Measurements from ENCODE around the gene SLF1. TPM values are rescaled to one million over a fixed set of nuclear protein-coding genes. Genes with fewer than 3 reads are reported as not detected.

Gene SLF1
- total and polyA plus RNA-seq, 2 experiments from 2014 or later, result 36.3 to 43.8 TPM

DNA sequence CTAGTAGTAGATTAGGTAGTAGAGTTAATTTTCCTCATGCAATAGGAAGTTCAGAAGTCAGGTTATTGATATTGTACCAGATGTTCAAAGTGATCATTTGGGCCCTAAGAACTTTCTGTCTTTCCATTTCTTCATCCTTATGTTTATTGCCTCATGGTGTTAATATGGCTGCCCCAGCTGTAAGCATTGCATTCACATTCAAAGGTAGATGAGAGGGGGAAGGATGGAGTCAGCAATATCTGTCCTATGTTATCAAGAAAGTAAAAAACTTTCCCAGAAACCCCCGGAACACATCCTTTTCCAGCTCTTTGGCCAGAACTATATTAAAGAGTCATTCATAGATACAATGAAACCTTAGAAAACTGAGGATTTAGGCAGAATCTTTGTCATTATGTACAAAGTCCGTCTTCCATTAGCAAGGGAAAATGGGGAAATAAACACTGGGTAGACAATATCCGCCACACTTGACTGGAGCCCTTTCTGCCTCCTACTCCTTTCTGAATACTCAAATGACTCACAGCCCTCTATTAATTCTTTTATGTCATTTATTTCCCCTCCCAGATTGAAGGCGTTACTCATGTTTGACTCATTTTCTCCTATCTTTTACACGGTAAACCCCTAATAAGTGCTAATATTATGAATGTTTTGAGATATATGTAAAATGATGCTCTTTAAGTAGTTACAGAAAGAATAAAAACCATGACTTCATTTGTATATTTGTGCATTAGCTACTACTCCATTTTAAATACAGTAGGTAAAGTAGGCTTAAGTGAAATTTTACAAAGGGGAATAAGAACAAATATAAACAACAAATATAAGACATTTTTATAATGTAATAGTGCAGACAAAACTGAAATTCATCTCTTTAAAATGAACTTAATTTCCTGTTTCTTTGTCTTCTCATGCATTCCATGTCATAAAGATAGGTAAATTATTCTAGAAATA, 127.6 kb downstream of the SLF1 start:
- H3K4me2 ChIP-seq, result no peak overlapping the region
- H3K27me3 Mint-ChIP-seq (ENCODE audit: insufficient read depth, low read depth, poor library complexity), result peaks cover 7% of the 10 kb centered on the region
- no peaks in the 10 kb centered on the region for H3K36me3 Mint-ChIP-seq (ENCODE audit: low read depth)
- H3K79me2 ChIP-seq (replicated peaks; ENCODE audit: insufficient read depth), result no peaks in the 10 kb centered on the region
- no peak overlapping the region for H3K4me3 Mint-ChIP-seq
- no peaks in the 10 kb centered on the region for H4K20me1 ChIP-seq (replicated peaks; ENCODE audit: insufficient read depth)
- no peak overlapping the region for H3K27ac Mint-ChIP-seq
- no peaks in the 10 kb centered on the region for H3K36me3 ChIP-seq (ENCODE audit: insufficient read depth)
- H3F3A ChIP-seq (replicated peaks; ENCODE audit: low read depth), result no peaks in the 10 kb centered on the region
- H3K4me1 ChIP-seq (ENCODE audit: insufficient read depth), result no peaks in the 10 kb centered on the region
- no peak overlapping the region for H2AFZ ChIP-seq
- ATAC-seq (no peak), DNase-seq (ENCODE audit: low spot score) (no peak)
- no peaks in the 10 kb centered on the region; the same call in 1 of the 2 replicates for H3K9me2 ChIP-seq (ENCODE audit: insufficient read depth)
- H3K4me3 ChIP-seq, result no peak overlapping the region
- no peaks in the 10 kb centered on the region for H3K9me3 Mint-ChIP-seq
- H3K27me3 ChIP-seq (ENCODE audit: insufficient read depth), result no peaks in the 10 kb centered on the region
- no peak overlapping the region for H3K27ac ChIP-seq (ENCODE audit: low read depth)
- TF ChIP-seq CREB1 (CRISPR knock-in tag; IDR thresholded peaks at IDR 0.05; ENCODE audit: low read depth) (no peak), REST (IDR thresholded peaks at IDR 0.05; ENCODE audit: unreplicated experiment) (no peak), ETS1 (IDR thresholded peaks at IDR 0.05) (no peak), EZH2 (IDR thresholded peaks at IDR 0.05; ENCODE audit: low read depth, unreplicated experiment) (no peak), EZH2phosphoT487 (IDR thresholded peaks at IDR 0.05; ENCODE audit: unreplicated experiment) (no peak), POLR2AphosphoS5 (IDR thresholded peaks at IDR 0.05; ENCODE audit: low read depth) (no peak), ZNF331 (CRISPR knock-in tag; IDR thresholded peaks at IDR 0.05; ENCODE audit: low read depth) (no peak), NANOG (IDR thresholded peaks at IDR 0.05; ENCODE audit: borderline replicate concordance) (no peak), STAT1 (IDR thresholded peaks at IDR 0.05; ENCODE audit: unreplicated experiment) (no peak), JUNB (IDR thresholded peaks at IDR 0.05; ENCODE audit: unreplicated experiment) (no peak), ZNF114 (CRISPR knock-in tag; IDR thresholded peaks at IDR 0.05) (no peak)
- TF ChIP-seq, protein P1, sequence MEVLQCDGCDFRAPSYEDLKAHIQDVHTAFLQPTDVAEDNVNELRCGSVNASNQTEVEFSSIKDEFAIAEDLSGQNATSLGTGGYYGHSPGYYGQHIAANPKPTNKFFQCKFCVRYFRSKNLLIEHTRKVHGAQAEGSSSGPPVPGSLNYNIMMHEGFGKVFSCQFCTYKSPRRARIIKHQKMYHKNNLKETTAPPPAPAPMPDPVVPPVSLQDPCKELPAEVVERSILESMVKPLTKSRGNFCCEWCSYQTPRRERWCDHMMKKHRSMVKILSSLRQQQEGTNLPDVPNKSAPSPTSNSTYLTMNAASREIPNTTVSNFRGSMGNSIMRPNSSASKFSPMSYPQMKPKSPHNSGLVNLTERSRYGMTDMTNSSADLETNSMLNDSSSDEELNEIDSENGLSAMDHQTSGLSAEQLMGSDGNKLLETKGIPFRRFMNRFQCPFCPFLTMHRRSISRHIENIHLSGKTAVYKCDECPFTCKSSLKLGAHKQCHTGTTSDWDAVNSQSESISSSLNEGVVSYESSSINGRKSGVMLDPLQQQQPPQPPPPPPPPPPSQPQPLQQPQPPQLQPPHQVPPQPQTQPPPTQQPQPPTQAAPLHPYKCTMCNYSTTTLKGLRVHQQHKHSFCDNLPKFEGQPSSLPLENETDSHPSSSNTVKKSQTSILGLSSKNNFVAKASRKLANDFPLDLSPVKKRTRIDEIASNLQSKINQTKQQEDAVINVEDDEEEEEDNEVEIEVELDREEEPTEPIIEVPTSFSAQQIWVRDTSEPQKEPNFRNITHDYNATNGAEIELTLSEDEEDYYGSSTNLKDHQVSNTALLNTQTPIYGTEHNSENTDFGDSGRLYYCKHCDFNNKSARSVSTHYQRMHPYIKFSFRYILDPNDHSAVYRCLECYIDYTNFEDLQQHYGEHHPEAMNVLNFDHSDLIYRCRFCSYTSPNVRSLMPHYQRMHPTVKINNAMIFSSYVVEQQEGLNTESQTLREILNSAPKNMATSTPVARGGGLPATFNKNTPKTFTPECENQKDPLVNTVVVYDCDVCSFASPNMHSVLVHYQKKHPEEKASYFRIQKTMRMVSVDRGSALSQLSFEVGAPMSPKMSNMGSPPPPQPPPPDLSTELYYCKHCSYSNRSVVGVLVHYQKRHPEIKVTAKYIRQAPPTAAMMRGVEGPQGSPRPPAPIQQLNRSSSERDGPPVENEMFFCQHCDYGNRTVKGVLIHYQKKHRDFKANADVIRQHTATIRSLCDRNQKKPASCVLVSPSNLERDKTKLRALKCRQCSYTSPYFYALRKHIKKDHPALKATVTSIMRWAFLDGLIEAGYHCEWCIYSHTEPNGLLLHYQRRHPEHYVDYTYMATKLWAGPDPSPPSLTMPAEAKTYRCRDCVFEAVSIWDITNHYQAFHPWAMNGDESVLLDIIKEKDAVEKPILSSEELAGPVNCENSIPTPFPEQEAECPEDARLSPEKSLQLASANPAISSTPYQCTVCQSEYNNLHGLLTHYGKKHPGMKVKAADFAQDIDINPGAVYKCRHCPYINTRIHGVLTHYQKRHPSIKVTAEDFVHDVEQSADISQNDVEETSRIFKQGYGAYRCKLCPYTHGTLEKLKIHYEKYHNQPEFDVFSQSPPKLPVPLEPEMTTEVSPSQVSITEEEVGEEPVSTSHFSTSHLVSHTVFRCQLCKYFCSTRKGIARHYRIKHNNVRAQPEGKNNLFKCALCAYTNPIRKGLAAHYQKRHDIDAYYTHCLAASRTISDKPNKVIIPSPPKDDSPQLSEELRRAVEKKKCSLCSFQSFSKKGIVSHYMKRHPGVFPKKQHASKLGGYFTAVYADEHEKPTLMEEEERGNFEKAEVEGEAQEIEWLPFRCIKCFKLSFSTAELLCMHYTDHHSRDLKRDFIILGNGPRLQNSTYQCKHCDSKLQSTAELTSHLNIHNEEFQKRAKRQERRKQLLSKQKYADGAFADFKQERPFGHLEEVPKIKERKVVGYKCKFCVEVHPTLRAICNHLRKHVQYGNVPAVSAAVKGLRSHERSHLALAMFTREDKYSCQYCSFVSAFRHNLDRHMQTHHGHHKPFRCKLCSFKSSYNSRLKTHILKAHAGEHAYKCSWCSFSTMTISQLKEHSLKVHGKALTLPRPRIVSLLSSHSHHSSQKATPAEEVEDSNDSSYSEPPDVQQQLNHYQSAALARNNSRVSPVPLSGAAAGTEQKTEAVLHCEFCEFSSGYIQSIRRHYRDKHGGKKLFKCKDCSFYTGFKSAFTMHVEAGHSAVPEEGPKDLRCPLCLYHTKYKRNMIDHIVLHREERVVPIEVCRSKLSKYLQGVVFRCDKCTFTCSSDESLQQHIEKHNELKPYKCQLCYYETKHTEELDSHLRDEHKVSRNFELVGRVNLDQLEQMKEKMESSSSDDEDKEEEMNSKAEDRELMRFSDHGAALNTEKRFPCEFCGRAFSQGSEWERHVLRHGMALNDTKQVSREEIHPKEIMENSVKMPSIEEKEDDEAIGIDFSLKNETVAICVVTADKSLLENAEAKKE (CRISPR knock-in tag; IDR thresholded peaks at IDR 0.05), result no peak
- TF ChIP-seq, protein P2, sequence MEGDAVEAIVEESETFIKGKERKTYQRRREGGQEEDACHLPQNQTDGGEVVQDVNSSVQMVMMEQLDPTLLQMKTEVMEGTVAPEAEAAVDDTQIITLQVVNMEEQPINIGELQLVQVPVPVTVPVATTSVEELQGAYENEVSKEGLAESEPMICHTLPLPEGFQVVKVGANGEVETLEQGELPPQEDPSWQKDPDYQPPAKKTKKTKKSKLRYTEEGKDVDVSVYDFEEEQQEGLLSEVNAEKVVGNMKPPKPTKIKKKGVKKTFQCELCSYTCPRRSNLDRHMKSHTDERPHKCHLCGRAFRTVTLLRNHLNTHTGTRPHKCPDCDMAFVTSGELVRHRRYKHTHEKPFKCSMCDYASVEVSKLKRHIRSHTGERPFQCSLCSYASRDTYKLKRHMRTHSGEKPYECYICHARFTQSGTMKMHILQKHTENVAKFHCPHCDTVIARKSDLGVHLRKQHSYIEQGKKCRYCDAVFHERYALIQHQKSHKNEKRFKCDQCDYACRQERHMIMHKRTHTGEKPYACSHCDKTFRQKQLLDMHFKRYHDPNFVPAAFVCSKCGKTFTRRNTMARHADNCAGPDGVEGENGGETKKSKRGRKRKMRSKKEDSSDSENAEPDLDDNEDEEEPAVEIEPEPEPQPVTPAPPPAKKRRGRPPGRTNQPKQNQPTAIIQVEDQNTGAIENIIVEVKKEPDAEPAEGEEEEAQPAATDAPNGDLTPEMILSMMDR (conservative IDR thresholded peaks at IDR 0.05; ENCODE audit: low read depth in 2 of 2), result no peak
- H3K4me1 Mint-ChIP-seq, result peaks cover under 1% of the 10 kb centered on the region; the same call in 1 of the 3 replicates

All from GM23338 (cell line).